GM12878 (cell line): ENCODE data around the gene IBA57. TPM values are rescaled to one million over a fixed set of nuclear protein-coding genes. Genes with fewer than 3 reads are reported as not detected.

Experiments used
- ATAC-seq: fragments of 200-7000 bp; cut with Tn5 transposase; 3 replicates; pipeline ENCODE4 v1.9.1; 2020; ENCODE audit warnings: mild to moderate bottlenecking, moderate library complexity
- Bru-seq: library from RNA; stranded (reverse); fragments of 400-500 nt; gene quantifications from one replicate; lab custom pipeline; 2021; lab: Mats Ljungman, UMichigan
- BruChase-seq, 2 experiments: library from RNA; stranded (reverse); fragments of 400-500 nt; gene quantifications; one replicate each; lab custom pipeline; 2021; lab: Mats Ljungman, UMichigan
- BruUV-seq: library from RNA; stranded (reverse); fragments of 400-500 nt; replicated peaks from 2 replicates; lab custom pipeline; 2021; lab: Mats Ljungman, UMichigan
- CTCF ChIA-PET: fragments of 300-600 bp; sonication (Branson Sonifier 250); formaldehyde crosslinking; extraction: SDS; loops from one replicate; lab custom pipeline; 2021; ENCODE audit warnings: inconsistent platforms; lab: Yijun Ruan, JAX
- POLR2A ChIA-PET: fragments of 350-600 bp; formaldehyde crosslinking; extraction: SDS; loops from one replicate; lab custom pipeline; 2021; ENCODE audit warnings: inconsistent platforms; lab: Charles Lee
- RAD21 ChIA-PET: fragments of 300-600 bp; sonication (Branson Sonifier 250); formaldehyde crosslinking; loops from one replicate; lab custom pipeline; 2023; ENCODE audit warnings: antibody characterized with exemption; ENCODE audit not compliant: unreplicated experiment; lab: Charles Lee
- SMC1A ChIA-PET: fragments of 300-600 bp; sonication (Branson Sonifier 250); formaldehyde crosslinking; loops from one replicate; lab custom pipeline; 2023; ENCODE audit not compliant: unreplicated experiment, uncharacterized antibody; lab: Charles Lee
- DNase-seq: peaks from one replicate; pipeline ENCODE4 v3.0.0-alpha.2; 2011; ENCODE audit warnings: low read depth, low spot score
- FAIRE-seq: peaks from 3 replicates; lab custom pipeline; 2011; peaks lifted over from hg19 to GRCh38; lab: Jason Lieb, UNC
- H2AFZ ChIP-seq: 2 replicates; pipeline ENCODE4 v1.6.0; 2011; ENCODE audit warnings: low read depth, low read length, control low read depth; ENCODE audit not compliant: control insufficient read depth
- H3K27ac ChIP-seq: 2 replicates; pipeline ENCODE4 v1.5.1; 2011; ENCODE audit warnings: control low read depth; ENCODE audit not compliant: control insufficient read depth, insufficient read depth
- H3K27me3 ChIP-seq, 2 experiments: replicated peaks in 1 of 2; 2 replicates each; pipeline versions ENCODE4 v1.6.0 to v1.6.1; 2011; ENCODE audit warnings: low read length in 1 of 2; ENCODE audit not compliant: control insufficient read depth in 2 of 2, insufficient read depth in 2 of 2
- H3K36me3 ChIP-seq, 2 experiments: 2 replicates each; pipeline ENCODE4 v1.5.1; 2011; ENCODE audit warnings: low read length in 1 of 2; ENCODE audit not compliant: control insufficient read depth in 2 of 2, insufficient read depth in 2 of 2
- H3K4me1 ChIP-seq: 2 replicates; pipeline ENCODE4 v1.6.1; 2011; ENCODE audit warnings: mild to moderate bottlenecking, low read length, moderate library complexity, mixed read lengths; ENCODE audit not compliant: control insufficient read depth, insufficient read depth
- H3K4me2 ChIP-seq: 2 replicates; pipeline ENCODE4 v1.6.0; 2011; ENCODE audit warnings: control low read depth; ENCODE audit not compliant: control insufficient read depth, insufficient read depth
- H3K4me3 ChIP-seq: fragments of 200-600 bp; sonication (generic); 2 replicates; pipeline ENCODE4 v1.5.1; 2016
- H3K79me2 ChIP-seq: 2 replicates; pipeline ENCODE4 v1.6.0; 2011; ENCODE audit warnings: low read length; ENCODE audit not compliant: control insufficient read depth, insufficient read depth
- H3K9ac ChIP-seq: 2 replicates; pipeline ENCODE4 v1.8.0; 2011; ENCODE audit warnings: low read length, control low read depth, mixed read lengths; ENCODE audit not compliant: control insufficient read depth, insufficient read depth
- H3K9me3 ChIP-seq: replicated peaks from 3 replicates; pipeline ENCODE4 v1.5.1; 2011; ENCODE audit warnings: mild to moderate bottlenecking, low read length; ENCODE audit not compliant: control insufficient read depth, insufficient read depth
- H4K20me1 ChIP-seq: 2 replicates; pipeline ENCODE4 v1.6.0; 2011; ENCODE audit not compliant: control insufficient read depth, insufficient read depth
- ATF3 ChIP-seq: IDR thresholded peaks from 2 replicates; pipeline ENCODE4 v1.6.1; 2011; ENCODE audit warnings: low read depth, mild to moderate bottlenecking, low read length, moderate library complexity, borderline replicate concordance; ENCODE audit errors: extremely low read depth
- CHD1 ChIP-seq: IDR thresholded peaks from 2 replicates; pipeline ENCODE4 v1.6.1; 2012; ENCODE audit warnings: low read depth, low read length, improper control_type of control experiment
- EGR1 ChIP-seq, 2 experiments: IDR thresholded peaks; 1 replicate in 1 of 2; 2 replicates in 1 of 2; pipeline ENCODE4 v1.6.1; 2011 to 2012; ENCODE audit warnings: low read depth in 2 of 2, low read length in 2 of 2, borderline replicate concordance in 1 of 2, mild to moderate bottlenecking in 1 of 2, moderate library complexity in 1 of 2
- KLF5 ChIP-seq: fragments of 450-650 bp; IDR thresholded peaks from 2 replicates; pipeline ENCODE4 v1.6.1; 2014; ENCODE audit warnings: mild to moderate bottlenecking; ENCODE audit not compliant: partially characterized antibody
- NRF1 ChIP-seq: conservative IDR thresholded peaks from 2 replicates; pipeline ENCODE4 v1.6.1; 2011; ENCODE audit warnings: mild to moderate bottlenecking, low read depth, low read length, improper control_type of control experiment
- PML ChIP-seq: IDR thresholded peaks from 2 replicates; pipeline ENCODE4 v1.6.1; 2012; ENCODE audit warnings: low read length, inconsistent platforms
- RAD21 ChIP-seq: IDR thresholded peaks from 2 replicates; pipeline ENCODE4 v1.6.1; 2011; ENCODE audit warnings: mild to moderate bottlenecking, low read depth, low read length, moderate library complexity; ENCODE audit not compliant: insufficient read depth
- SIN3A ChIP-seq: IDR thresholded peaks from 2 replicates; pipeline ENCODE4 v1.6.1; 2012; ENCODE audit warnings: low read depth, low read length, improper control_type of control experiment
- SMAD5 ChIP-seq: IDR thresholded peaks from 2 replicates; pipeline ENCODE4 v1.6.1; 2016; ENCODE audit warnings: antibody characterized with exemption, low read depth
- SMARCA5 ChIP-seq: fragments of 450-650 bp; IDR thresholded peaks from 2 replicates; pipeline ENCODE4 v1.6.1; 2017; ENCODE audit warnings: mild to moderate bottlenecking
- STAT1 ChIP-seq: fragments of 450-650 bp; conservative IDR thresholded peaks from 2 replicates; pipeline ENCODE4 v1.6.1; 2014; ENCODE audit warnings: antibody characterized with exemption, mild to moderate bottlenecking
- ZNF217 ChIP-seq: fragments of 450-650 bp; IDR thresholded peaks from 2 replicates; pipeline ENCODE4 v1.6.1; 2017; ENCODE audit warnings: antibody characterized with exemption, mild to moderate bottlenecking
- ZNF274 ChIP-seq: IDR thresholded peaks from one replicate; pipeline ENCODE4 v1.8.0; 2011; ENCODE audit not compliant: insufficient read length, insufficient read depth
- ZNF622 ChIP-seq: fragments of 450-650 bp; IDR thresholded peaks from 2 replicates; pipeline ENCODE4 v1.6.1; 2017; ENCODE audit warnings: mild to moderate bottlenecking, inconsistent platforms
- WGBS: methylation state at CpG from one replicate; pipeline ENCODE4 v1.1.6; 2016; ENCODE audit warnings: low lambda C conversion rate; ENCODE audit not compliant: insufficient replicate concordance, insufficient coverage; ENCODE audit errors: missing lambda C conversion rate; 5-methylcytosine and 5-hydroxymethylcytosine counted together
- in situ Hi-C: fragments of 300-500 bp; cut with MboI; formaldehyde crosslinking; loops from 9 replicates; pipeline ENCODE4 v1.14.3; 2018; ENCODE audit warnings: mixed read lengths
- intact Hi-C: fragments of 100-400 bp; cut with micrococcal nuclease; formaldehyde crosslinking; loops from one replicate; pipeline ENCODE4 v1.14.2; 2022; ENCODE audit not compliant: unreplicated experiment
- long read RNA-seq, 2 experiments: library from polyadenylated mRNA; unstranded; transcript quantifications; one replicate each; pipeline ENCODE4 v2.0.0, GENCODE V29; 2019 to 2020
- polyA minus RNA-seq, 3 experiments: library from RNA; depleted of rRNA, polyadenylated mRNA; stranded (reverse); fragments of >200 nt; gene quantifications; 2 replicates each; pipeline ENCODE4 v1.2.3, GENCODE V29; 2011
- polyA plus RNA-seq, 11 experiments: library from polyadenylated mRNA; depleted of rRNA in 4 of 11; unstranded in 6 of 11; stranded (reverse) in 5 of 11; fragments of >200 nt; fragmentation: Nextera tagmentation in 4 of 11; fragmentation: Illumina TruSeq in 1 of 11; extraction: Ambion mirVana in 4 of 11; extraction: Trizol in 1 of 11; gene quantifications; 1 replicate in 1 of 11; 2 replicates in 10 of 11; pipeline versions ENCODE4 v1.2.1 to v1.2.3, GENCODE V29; 2011 to 2016; ENCODE audit warnings: inconsistent platforms in 2 of 11, missing spikeins in 2 of 11, low read depth in 1 of 11
- total RNA-seq, 4 experiments: library from RNA; depleted of rRNA in 3 of 4; stranded (reverse); fragments of >200 nt in 3 of 4; fragmentation: Illumina TruSeq in 1 of 4; extraction: Trizol in 1 of 4; gene quantifications; 2 replicates each; pipeline versions ENCODE4 v1.2.1 to v1.2.3, GENCODE V29; 2013 to 2021
- TF ChIP-seq, protein P1 (sequence below): fragments of 450-650 bp; conservative IDR thresholded peaks from 2 replicates; pipeline ENCODE4 v1.6.1; 2017; ENCODE audit warnings: mild to moderate bottlenecking, moderate library complexity

IBA57 gene
- total RNA-seq (2013; cell fraction: nucleolus; rRNA removed) = 3.6 and 5.1 TPM in 2 replicates
- total RNA-seq (2014; rRNA removed) (6.0 and 6.9 TPM in 2 replicates), total RNA-seq (2014; rRNA removed; fragmentation: Illumina TruSeq; extraction: Trizol) (1.3 and 1.5 TPM in 2 replicates), total RNA-seq (2021) (6.9 and 8.5 TPM in 2 replicates), polyA plus RNA-seq (2011; rRNA removed) (1.4 and 2.9 TPM in 2 replicates), polyA plus RNA-seq (2014; fragmentation: Illumina TruSeq; extraction: Trizol) (1.2 and 1.3 TPM in 2 replicates), polyA plus RNA-seq (2014; fragmentation: Nextera tagmentation; extraction: Ambion mirVana) (under 1 TPM; 0.51 to 0.60 TPM), polyA plus RNA-seq (2014; rRNA removed) (4.6 and 6.7 TPM in 2 replicates), polyA plus RNA-seq (2016; fragmentation: Nextera tagmentation; extraction: Ambion mirVana) (1 to 10 TPM; 6.0 to 8.6 TPM), polyA minus RNA-seq (2011; rRNA and poly(A)+ RNA removed) (2.0 and 5.2 TPM in 2 replicates), Bru-seq, nascent RNA (percentile 63 among the genes with signal in this experiment), BruChase-seq, experiment 1, labeled RNA remaining after a 6-hour chase (percentile 67 among the genes with signal in this experiment), BruChase-seq, experiment 2, labeled RNA remaining after a 2-hour chase (percentile 72 among the genes with signal in this experiment)
- 2.1 TPM for polyA plus RNA-seq (2011; ENCODE audit: low read depth)
- 3.5 and 8.3 TPM in 2 replicates for polyA plus RNA-seq (2011; cell fraction: cytosol; rRNA removed)
- polyA plus RNA-seq (2011; cell fraction: nucleus; rRNA removed) = 5.4 and 7.1 TPM in 2 replicates
- 2.0 and 3.3 TPM in 2 replicates for polyA plus RNA-seq (2012)
- 0.83 and 2.3 TPM in 2 replicates for polyA minus RNA-seq (2011; cell fraction: cytosol; rRNA and poly(A)+ RNA removed)
- polyA minus RNA-seq (2011; cell fraction: nucleus; rRNA and poly(A)+ RNA removed) = 1.8 and 3.3 TPM in 2 replicates
- long read RNA-seq, experiment 1, full-length matches to known transcripts = 14 of 14 reads
- long read RNA-seq, experiment 1, partial matches to known transcripts = 0 of 14 reads
- long read RNA-seq, experiment 1, other reads (novel, unspliced or antisense) = 0 of 14 reads
- long read RNA-seq, experiment 2 = 0 reads

- DNase-seq (peak; percentile 93), ATAC-seq (peak; percentile 90), FAIRE-seq (peak; percentile 99)
- BruUV-seq = no TSS peak
- H3K4me3 ChIP-seq = peak within 1 kb of the TSS; percentile 95
- H3K27ac ChIP-seq = peak within 1 kb of the TSS; percentile 99
- H4K20me1 ChIP-seq = no peaks in the 10 kb centered on the region
- H3K36me3 ChIP-seq = no peaks in the 10 kb centered on the region
- H2AFZ ChIP-seq = peak within 1 kb of the TSS; percentile 97
- H3K4me2 ChIP-seq = peak within 1 kb of the TSS; percentile 90
- intact Hi-C loops (loop anchor here (1.0 to 2.0 kb wide), 3 partner anchors 25 to 166 kb away; partner anchors contain the start of genes ARF1 and GUK1), in situ Hi-C loops (no loop called here)
- ChIA-PET CTCF (interaction anchor here (0.6 to 5.2 kb wide), 21 partner anchors 11 to 403 kb away, joined by 3 to 63 read pairs (median 4); partner anchors contain the start of genes ARF1 and GUK1), SMC1A (interaction anchor here (0.7 to 3.0 kb wide), 9 partner anchors 12 to 284 kb away, joined by 3 to 32 read pairs (median 7); partner anchors contain the start of gene GUK1), POLR2A (interaction anchor here (0.6 to 3.8 kb wide), 9 partner anchors 22 to 239 kb away, joined by 3 to 43 read pairs (median 6); partner anchors contain the start of genes ARF1, C1orf35, GUK1 and MRPL55), RAD21 (interaction anchor here (0.6 to 4.6 kb wide), 8 partner anchors 25 to 289 kb away, joined by 3 to 34 read pairs (median 6); partner anchors contain the start of genes GUK1 and MRPL55)
- WGBS = under 1% methylated on average over 72 of the region's 93 CpGs
- H3K4me1 ChIP-seq = peaks cover 7% of the 10 kb centered on the region
- H3K79me2 ChIP-seq = peaks cover 4% of the 10 kb centered on the region
- no peaks in the 10 kb centered on the region for H3K27me3 ChIP-seq
- peak within 1 kb of the TSS; percentile 97 for H3K9ac ChIP-seq
- H3K9me3 ChIP-seq = no peaks in the 10 kb centered on the region
- TF ChIP-seq SMAD5 (no peak), STAT1 (peak; percentile 99), SIN3A (peak; percentile 57), NRF1 (peak; percentile 81), ATF3 (0 out of 2 replicates have a peak, but pooled peaks have one; percentile 34), EGR1 (IDR thresholded peaks at IDR 0.05; ENCODE audit: borderline replicate concordance in 1 of 2, low read depth in 2 of 2, low read length in 2 of 2) (peak; percentile 83 to 94), ZNF274 (no peak), ZNF622 (no peak; the same call in 1 of the 2 replicates), KLF5 (peak; percentile 97), CHD1 (peak; percentile 45; the same call in 1 of the 2 replicates), PML (peak; percentile 56; the same call in 1 of the 2 replicates), SMARCA5 (peak; percentile 97), RAD21 (0 out of 2 replicates have a peak, but pooled peaks have one; percentile 14), ZNF217 (peak; percentile 71)
- TF ChIP-seq, protein P1, sequence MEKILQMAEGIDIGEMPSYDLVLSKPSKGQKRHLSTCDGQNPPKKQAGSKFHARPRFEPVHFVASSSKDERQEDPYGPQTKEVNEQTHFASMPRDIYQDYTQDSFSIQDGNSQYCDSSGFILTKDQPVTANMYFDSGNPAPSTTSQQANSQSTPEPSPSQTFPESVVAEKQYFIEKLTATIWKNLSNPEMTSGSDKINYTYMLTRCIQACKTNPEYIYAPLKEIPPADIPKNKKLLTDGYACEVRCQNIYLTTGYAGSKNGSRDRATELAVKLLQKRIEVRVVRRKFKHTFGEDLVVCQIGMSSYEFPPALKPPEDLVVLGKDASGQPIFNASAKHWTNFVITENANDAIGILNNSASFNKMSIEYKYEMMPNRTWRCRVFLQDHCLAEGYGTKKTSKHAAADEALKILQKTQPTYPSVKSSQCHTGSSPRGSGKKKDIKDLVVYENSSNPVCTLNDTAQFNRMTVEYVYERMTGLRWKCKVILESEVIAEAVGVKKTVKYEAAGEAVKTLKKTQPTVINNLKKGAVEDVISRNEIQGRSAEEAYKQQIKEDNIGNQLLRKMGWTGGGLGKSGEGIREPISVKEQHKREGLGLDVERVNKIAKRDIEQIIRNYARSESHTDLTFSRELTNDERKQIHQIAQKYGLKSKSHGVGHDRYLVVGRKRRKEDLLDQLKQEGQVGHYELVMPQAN = peak; percentile 90
Measured at GRCh38 chr1:228165372-228166169, at the start of gene IBA57. Gene IBA57 (plus strand): TSS chr1:228165804. CDS start chr1:228165817, 13 bp downstream.
